WERI-Rb-1 (cell line): ENCODE measurements around the gene AKAP13.

Experiments used
- DNase-seq: peaks from one replicate; pipeline ENCODE4 v3.0.0-alpha.2; 2020
- H3K27ac ChIP-seq: fragments of 250-450 bp; sonication (Bioruptor Pico); 2 replicates; pipeline ENCODE4 v1.5.1; 2020; ENCODE audit warnings: mild to moderate bottlenecking, moderate library complexity
- H3K27me3 ChIP-seq: fragments of 250-450 bp; sonication (Bioruptor Pico); 2 replicates; pipeline ENCODE4 v1.5.1; 2021; ENCODE audit warnings: mild to moderate bottlenecking, low read depth, moderate library complexity; ENCODE audit not compliant: insufficient read depth, severe bottlenecking
- H3K36me3 ChIP-seq: fragments of 250-450 bp; sonication (Bioruptor Pico); 2 replicates; pipeline ENCODE4 v1.5.1; 2020; ENCODE audit warnings: mild to moderate bottlenecking, moderate library complexity
- H3K4me3 ChIP-seq: 2 replicates; pipeline ENCODE4 v1.5.1; 2011; ENCODE audit warnings: low read depth, mild to moderate bottlenecking, control low read depth, low read length
- H3K9me3 ChIP-seq: fragments of 250-450 bp; sonication (Bioruptor Pico); 2 replicates; pipeline ENCODE4 v1.5.1; 2021; ENCODE audit warnings: mild to moderate bottlenecking, moderate library complexity; ENCODE audit not compliant: severe bottlenecking
- TF ChIP-seq, protein P1 (sequence below): IDR thresholded peaks from 2 replicates; pipeline ENCODE4 v1.5.1; 2011; ENCODE audit warnings: low read depth, mild to moderate bottlenecking, control low read depth, inconsistent platforms, low read length

The AKAP13 gene

DNA sequence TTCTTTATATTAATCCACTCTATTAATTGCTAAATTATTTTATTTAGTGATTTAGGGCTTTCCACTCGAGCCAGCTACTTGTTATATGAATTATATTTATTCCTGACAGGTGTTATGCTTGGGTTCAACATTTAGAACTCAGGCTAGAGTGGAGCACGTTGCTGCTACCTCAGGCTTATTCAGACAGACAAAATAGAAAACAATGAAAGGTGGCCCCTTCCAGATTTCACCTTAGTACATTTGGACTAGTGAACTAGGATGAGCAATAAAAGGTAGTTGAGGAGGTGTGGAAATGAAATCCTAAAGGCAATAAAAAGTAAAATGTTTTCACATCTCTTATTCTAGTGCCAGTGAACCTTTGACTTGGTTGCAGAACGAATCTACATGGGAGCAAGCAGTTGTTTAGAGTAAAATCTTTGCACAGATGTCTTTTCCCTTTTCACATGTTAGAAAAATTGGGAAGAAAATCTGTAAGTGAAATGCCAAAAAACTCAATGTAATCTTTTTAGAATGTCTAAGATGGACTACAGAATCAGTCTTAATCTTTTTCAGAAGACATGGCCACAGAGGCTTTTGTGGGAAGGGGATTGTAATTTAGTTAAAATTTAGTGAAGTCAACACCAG lies 63.8 kb downstream of the AKAP13 start:
- TF ChIP-seq, protein P1, sequence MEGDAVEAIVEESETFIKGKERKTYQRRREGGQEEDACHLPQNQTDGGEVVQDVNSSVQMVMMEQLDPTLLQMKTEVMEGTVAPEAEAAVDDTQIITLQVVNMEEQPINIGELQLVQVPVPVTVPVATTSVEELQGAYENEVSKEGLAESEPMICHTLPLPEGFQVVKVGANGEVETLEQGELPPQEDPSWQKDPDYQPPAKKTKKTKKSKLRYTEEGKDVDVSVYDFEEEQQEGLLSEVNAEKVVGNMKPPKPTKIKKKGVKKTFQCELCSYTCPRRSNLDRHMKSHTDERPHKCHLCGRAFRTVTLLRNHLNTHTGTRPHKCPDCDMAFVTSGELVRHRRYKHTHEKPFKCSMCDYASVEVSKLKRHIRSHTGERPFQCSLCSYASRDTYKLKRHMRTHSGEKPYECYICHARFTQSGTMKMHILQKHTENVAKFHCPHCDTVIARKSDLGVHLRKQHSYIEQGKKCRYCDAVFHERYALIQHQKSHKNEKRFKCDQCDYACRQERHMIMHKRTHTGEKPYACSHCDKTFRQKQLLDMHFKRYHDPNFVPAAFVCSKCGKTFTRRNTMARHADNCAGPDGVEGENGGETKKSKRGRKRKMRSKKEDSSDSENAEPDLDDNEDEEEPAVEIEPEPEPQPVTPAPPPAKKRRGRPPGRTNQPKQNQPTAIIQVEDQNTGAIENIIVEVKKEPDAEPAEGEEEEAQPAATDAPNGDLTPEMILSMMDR, result no peak
- Histone ChIP-seq H3K27me3 (no peaks in the 10 kb centered on the region), H3K36me3 (peaks cover 5% of the 10 kb centered on the region), H3K27ac (no peak overlapping the region; the same call in 1 of the 2 replicates), H3K9me3 (no peaks in the 10 kb centered on the region), H3K4me3 (no peak overlapping the region)
- DNase-seq, result no peak

- Histone ChIP-seq H3K4me3 (no peak overlapping the region), H3K36me3 (peaks cover 5% of the 10 kb centered on the region), H3K9me3 (peaks cover 6% of the 10 kb centered on the region), H3K27me3 (no peaks in the 10 kb centered on the region), H3K27ac (no peak overlapping the region)
- TF ChIP-seq, protein P1, result no peak
- DNase-seq, result no peak
These were observed 65.0 kb downstream of the AKAP13 start for GRCh38 chr15:85445361-85445760.

DNA sequence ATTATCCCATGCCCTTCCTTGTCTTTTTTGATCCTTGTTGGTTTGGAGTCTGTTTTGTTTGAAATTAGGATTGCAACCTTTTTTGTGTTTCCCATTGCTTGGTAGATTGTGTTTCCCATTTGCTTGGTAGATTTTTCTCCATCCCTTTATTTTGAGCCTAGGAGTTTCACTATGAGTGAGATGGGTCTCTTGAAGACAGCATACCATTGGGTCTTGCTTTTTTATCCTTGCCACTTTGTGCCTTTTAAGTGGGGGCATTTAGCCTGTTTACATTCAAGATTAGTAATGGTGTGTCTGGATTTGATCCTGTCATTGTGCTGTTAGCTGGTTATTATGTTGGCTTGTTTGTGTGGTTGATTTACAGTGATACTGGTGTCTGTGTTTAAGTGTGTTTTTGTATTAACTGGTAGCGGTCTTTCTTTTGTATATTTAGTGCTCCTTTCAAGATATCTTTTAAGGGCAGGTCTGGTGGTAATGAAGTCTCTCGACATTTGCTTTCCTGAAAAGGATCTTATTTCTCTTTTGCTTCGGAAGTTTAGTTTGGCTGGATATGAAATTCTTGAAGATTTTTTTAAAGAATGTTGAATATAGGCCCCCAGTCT lies 70.8 kb downstream of the AKAP13 start:
- H3K27ac ChIP-seq, result no peak overlapping the region; the same call in 1 of the 2 replicates
- DNase-seq, result no peak

GRCh38 chr15:85452436-85452835 lies 72.0 kb downstream of the AKAP13 start:
- peaks cover 12% of the 10 kb centered on the region for H3K9me3 ChIP-seq
- peak overlapping the region; percentile 81 for H3K27ac ChIP-seq
- TF ChIP-seq, protein P1, result no peak
- H3K4me3 ChIP-seq, result no peak overlapping the region
- DNase-seq, result no peak
- H3K36me3 ChIP-seq, result no peaks in the 10 kb centered on the region; the same call in 1 of the 2 replicates
- H3K27me3 ChIP-seq, result no peaks in the 10 kb centered on the region

More for the DNA sequence above, 70.8 kb downstream of the AKAP13 start:
- no peaks in the 10 kb centered on the region for H3K36me3 ChIP-seq
- H3K27me3 ChIP-seq, result no peaks in the 10 kb centered on the region
- TF ChIP-seq, protein P1, result no peak
- H3K9me3 ChIP-seq, result peaks cover 12% of the 10 kb centered on the region
- H3K4me3 ChIP-seq, result no peak overlapping the region

DNA sequence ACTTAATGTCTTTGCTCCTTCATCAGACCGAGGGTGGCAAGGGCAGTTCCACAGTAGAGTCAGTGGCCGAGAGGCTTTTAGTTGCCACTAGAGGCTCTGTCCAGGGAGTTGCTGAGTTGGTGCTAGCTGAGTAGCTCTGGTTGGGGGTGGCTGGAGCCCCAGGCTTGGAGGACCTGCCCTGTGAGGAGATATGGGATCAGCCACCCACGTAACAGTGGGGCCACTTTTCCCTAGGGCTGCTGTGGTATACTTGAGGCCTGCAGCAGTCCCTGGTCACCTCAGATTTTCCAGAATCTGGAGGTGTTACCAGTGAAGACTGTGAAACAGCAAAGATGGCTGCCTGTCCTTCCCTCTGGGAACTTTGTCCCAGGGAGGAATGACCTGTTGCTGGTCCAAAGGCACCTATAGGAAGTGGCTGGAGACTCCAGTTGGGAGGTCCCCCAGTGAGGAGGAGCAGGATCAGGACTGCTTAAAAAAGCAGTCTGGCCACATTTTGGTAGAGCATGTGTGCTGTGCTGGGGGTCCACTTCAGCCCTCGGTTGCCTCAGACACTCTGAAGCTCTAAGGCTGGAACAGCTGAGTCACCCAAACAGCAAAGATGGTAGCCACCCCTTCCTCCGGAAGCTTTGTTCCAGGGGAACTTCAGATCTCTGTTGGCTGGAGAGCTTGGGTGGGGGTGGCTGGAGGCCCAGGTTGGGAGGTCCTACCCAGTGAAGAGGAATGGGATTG lies 72.9 kb downstream of the AKAP13 start:
- Histone ChIP-seq H3K4me3 (no peak overlapping the region), H3K27me3 (no peaks in the 10 kb centered on the region), H3K36me3 (no peaks in the 10 kb centered on the region; the same call in 1 of the 2 replicates), H3K27ac (peak overlapping the region; percentile 81), H3K9me3 (peaks cover 12% of the 10 kb centered on the region)
- TF ChIP-seq, protein P1, result 0 out of 2 replicates have a peak, but pooled peaks have one; percentile 13
- no peak for DNase-seq
